Gastroesophageal sphincter (tissue), 3 donors: ENCODE measurements around the gene RBM18.

Source experiments
- POLR2A ChIP-seq, 2 donors: fragments of 450-650 bp; IDR thresholded peaks; one replicate each; pipeline ENCODE4 v1.6.1; 2017; ENCODE audit warnings: antibody characterized with exemption in 2 of 2, mild to moderate bottlenecking in 2 of 2, moderate library complexity in 1 of 2
- TF ChIP-seq, protein P1 (sequence below), 4 experiments: fragments of 200-600 bp in 2 of 4; fragments of 450-650 bp in 2 of 4; sonication (generic) in 1 of 4; IDR thresholded peaks; one replicate each; pipeline ENCODE4 v1.5.1; 2017 to 2019; ENCODE audit warnings: antibody characterized with exemption in 4 of 4, mild to moderate bottlenecking in 2 of 4, moderate library complexity in 2 of 4

- TF ChIP-seq POLR2A (IDR thresholded peaks at IDR 0.05), result no peak
- TF ChIP-seq, protein P1, sequence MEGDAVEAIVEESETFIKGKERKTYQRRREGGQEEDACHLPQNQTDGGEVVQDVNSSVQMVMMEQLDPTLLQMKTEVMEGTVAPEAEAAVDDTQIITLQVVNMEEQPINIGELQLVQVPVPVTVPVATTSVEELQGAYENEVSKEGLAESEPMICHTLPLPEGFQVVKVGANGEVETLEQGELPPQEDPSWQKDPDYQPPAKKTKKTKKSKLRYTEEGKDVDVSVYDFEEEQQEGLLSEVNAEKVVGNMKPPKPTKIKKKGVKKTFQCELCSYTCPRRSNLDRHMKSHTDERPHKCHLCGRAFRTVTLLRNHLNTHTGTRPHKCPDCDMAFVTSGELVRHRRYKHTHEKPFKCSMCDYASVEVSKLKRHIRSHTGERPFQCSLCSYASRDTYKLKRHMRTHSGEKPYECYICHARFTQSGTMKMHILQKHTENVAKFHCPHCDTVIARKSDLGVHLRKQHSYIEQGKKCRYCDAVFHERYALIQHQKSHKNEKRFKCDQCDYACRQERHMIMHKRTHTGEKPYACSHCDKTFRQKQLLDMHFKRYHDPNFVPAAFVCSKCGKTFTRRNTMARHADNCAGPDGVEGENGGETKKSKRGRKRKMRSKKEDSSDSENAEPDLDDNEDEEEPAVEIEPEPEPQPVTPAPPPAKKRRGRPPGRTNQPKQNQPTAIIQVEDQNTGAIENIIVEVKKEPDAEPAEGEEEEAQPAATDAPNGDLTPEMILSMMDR (IDR thresholded peaks at IDR 0.05), result no peak
These were observed 26.8 kb upstream of the RBM18 start for GRCh38 chr9:122291458-122291857.
